Osteoblast (primary cell): ENCODE data around the gene MAP3K15. TPM values are rescaled to one million over a fixed set of nuclear protein-coding genes. Genes with fewer than 3 reads are reported as not detected.

Source experiments
- DNase-seq: peaks from one replicate; pipeline ENCODE4 v3.0.0; 2011; ENCODE audit warnings: low spot score, mixed read lengths; ENCODE audit not compliant: insufficient read length; ENCODE audit errors: missing footprints
- H2AFZ ChIP-seq: 2 replicates; pipeline ENCODE4 v1.6.0; 2011; ENCODE audit warnings: mild to moderate bottlenecking, low read length
- H3K27ac ChIP-seq: 2 replicates; pipeline ENCODE4 v1.5.1; 2011; ENCODE audit warnings: mild to moderate bottlenecking, low read depth, low read length, moderate library complexity
- H3K27me3 ChIP-seq: 2 replicates; pipeline ENCODE4 v1.6.0; 2012; ENCODE audit warnings: mild to moderate bottlenecking, control low read depth, inconsistent platforms, low read length, moderate library complexity; ENCODE audit not compliant: insufficient read depth
- H3K36me3 ChIP-seq: 2 replicates; pipeline ENCODE4 v1.5.1; 2011; ENCODE audit warnings: mild to moderate bottlenecking, low read length, control low read depth, moderate library complexity; ENCODE audit not compliant: insufficient read depth
- H3K4me1 ChIP-seq: 2 replicates; pipeline ENCODE4 v1.5.1; 2011; ENCODE audit warnings: mild to moderate bottlenecking, low read length, control low read depth, moderate library complexity; ENCODE audit not compliant: insufficient read depth
- H3K4me2 ChIP-seq: 2 replicates; pipeline ENCODE4 v1.6.0; 2011; ENCODE audit warnings: mild to moderate bottlenecking, low read length; ENCODE audit not compliant: insufficient read depth
- H3K4me3 ChIP-seq: fragments of 200-600 bp; sonication (generic); 3 replicates; pipeline ENCODE4 v1.5.1; 2012; ENCODE audit warnings: mild to moderate bottlenecking, low read length, inconsistent platforms; ENCODE audit not compliant: insufficient read depth
- H3K79me2 ChIP-seq: 2 replicates; pipeline ENCODE4 v1.6.0; 2012; ENCODE audit warnings: mild to moderate bottlenecking, low read length, control low read depth, inconsistent platforms; ENCODE audit not compliant: insufficient read depth
- H3K9me3 ChIP-seq: 2 replicates; pipeline ENCODE4 v1.5.1; 2011; ENCODE audit warnings: low read depth, low read length, control low read depth
- H4K20me1 ChIP-seq: 2 replicates; pipeline ENCODE4 v1.6.0; 2012; ENCODE audit warnings: mild to moderate bottlenecking, low read length, control low read depth; ENCODE audit not compliant: insufficient read depth
- CTCF ChIP-seq: IDR thresholded peaks from 2 replicates; pipeline ENCODE4 v1.5.1; 2011; ENCODE audit warnings: mild to moderate bottlenecking, low read depth, low read length, moderate library complexity; ENCODE audit errors: extremely low read depth
- total RNA-seq: library from RNA; depleted of rRNA; stranded (reverse); fragments of >200 nt; gene quantifications from 2 replicates; pipeline ENCODE4 v1.2.3, GENCODE V29; 2012

Gene MAP3K15
- total RNA-seq, 1 donor = under 0.01 TPM

- no peak overlapping the region for H3K4me3 ChIP-seq
- H3K27ac ChIP-seq = no peak overlapping the region
- H3K79me2 ChIP-seq = no peaks in the 10 kb centered on the region
- DNase-seq = no peak
- H2AFZ ChIP-seq = no peak overlapping the region
- no peaks in the 10 kb centered on the region for H3K4me1 ChIP-seq
- no peaks in the 10 kb centered on the region for H4K20me1 ChIP-seq
- no peak overlapping the region for H3K4me2 ChIP-seq
- H3K27me3 ChIP-seq = no peaks in the 10 kb centered on the region
- no peaks in the 10 kb centered on the region for H3K36me3 ChIP-seq
- no peaks in the 10 kb centered on the region for H3K9me3 ChIP-seq
- no peak for TF ChIP-seq CTCF
Observed at GRCh38 chrX:19381326-19381725, 134.0 kb downstream of the MAP3K15 start.

GRCh38 chrX:19377799-19378198 lies 137.5 kb downstream of the MAP3K15 start:
- Histone ChIP-seq H3K27me3 (peaks cover 8% of the 10 kb centered on the region), H3K9me3 (no peaks in the 10 kb centered on the region), H3K36me3 (no peaks in the 10 kb centered on the region), H3K4me1 (no peaks in the 10 kb centered on the region), H3K27ac (no peak overlapping the region), H3K4me2 (no peak overlapping the region), H3K4me3 (no peak overlapping the region), H3K79me2 (no peaks in the 10 kb centered on the region), H2AFZ (no peak overlapping the region), H4K20me1 (no peaks in the 10 kb centered on the region)
- no peak for DNase-seq
- no peak for TF ChIP-seq CTCF

- no peaks in the 10 kb centered on the region for H3K79me2 ChIP-seq
- no peaks in the 10 kb centered on the region for H3K9me3 ChIP-seq
- no peaks in the 10 kb centered on the region for H4K20me1 ChIP-seq
- H3K36me3 ChIP-seq = no peaks in the 10 kb centered on the region
- H3K4me1 ChIP-seq = peaks cover 4% of the 10 kb centered on the region
- H3K27ac ChIP-seq = no peak overlapping the region
- H3K4me3 ChIP-seq = no peak overlapping the region
- no peak overlapping the region for H3K4me2 ChIP-seq
- no peak overlapping the region for H2AFZ ChIP-seq
- no peak for TF ChIP-seq CTCF
- peak; percentile 49 for DNase-seq
- H3K27me3 ChIP-seq = peaks cover 8% of the 10 kb centered on the region
Observed at GRCh38 chrX:19375546-19375945, 139.8 kb downstream of the MAP3K15 start.

GRCh38 chrX:19373351-19373891 lies 141.9 kb downstream of the MAP3K15 start:
- peak overlapping the region; percentile 32 for H3K4me2 ChIP-seq

More at GRCh38 chrX:19373351-19373891, 141.9 kb downstream of the MAP3K15 start:
- Histone ChIP-seq H3K4me3 (no peak overlapping the region), H3K79me2 (no peaks in the 10 kb centered on the region), H3K9me3 (no peaks in the 10 kb centered on the region), H3K36me3 (no peaks in the 10 kb centered on the region), H4K20me1 (no peaks in the 10 kb centered on the region), H2AFZ (no peak overlapping the region), H3K4me1 (peaks cover 8% of the 10 kb centered on the region), H3K27me3 (peaks cover 8% of the 10 kb centered on the region), H3K27ac (no peak overlapping the region)
- no peak for TF ChIP-seq CTCF
- DNase-seq = no peak
